Stomach (tissue), 9 donors: ENCODE data around the gene CELF2. TPM values are rescaled to one million over a fixed set of nuclear protein-coding genes. Genes with fewer than 3 reads are reported as not detected.

Experiments used
- DNase-seq, 2 donors: peaks; one replicate each; pipeline versions ENCODE4 v3.0.0 to v3.0.0-alpha.2; 2013 to 2019
- H3K27ac ChIP-seq, 5 donors: fragments of 200-600 bp in 4 of 5; sonication (generic) in 4 of 5; one replicate each; pipeline ENCODE4 v1.5.1; 2013 to 2019; ENCODE audit warnings: mild to moderate bottlenecking in 1 of 5, moderate library complexity in 1 of 5
- H3K27me3 ChIP-seq, 3 donors: fragments of 200-600 bp; sonication (generic); one replicate each; pipeline ENCODE4 v1.5.1; 2017 to 2019; ENCODE audit warnings: mixed run types in 1 of 3
- H3K36me3 ChIP-seq, 4 donors: fragments of 200-600 bp; sonication (generic); 1 replicate in 3 of 4; 2 replicates in 1 of 4; pipeline ENCODE4 v1.5.1; 2016 to 2019
- H3K4me1 ChIP-seq, 4 donors: fragments of 200-600 bp; sonication (generic); one replicate each; pipeline ENCODE4 v1.5.1; 2016 to 2019
- H3K4me3 ChIP-seq, 4 donors: fragments of 200-600 bp; sonication (generic) in 3 of 4; one replicate each; pipeline ENCODE4 v1.5.1; 2016 to 2019; ENCODE audit warnings: mild to moderate bottlenecking in 1 of 4
- H3K9me3 ChIP-seq, 4 donors: fragments of 200-600 bp; sonication (generic); one replicate each; pipeline ENCODE4 v1.5.1; 2016 to 2019
- CTCF ChIP-seq, 7 experiments: fragments of 450-650 bp in 4 of 7; fragments of 200-600 bp in 3 of 7; sonication (generic) in 3 of 7; IDR thresholded peaks; one replicate each; pipeline ENCODE4 v1.5.1; 2016 to 2019; ENCODE audit warnings: antibody characterized with exemption in 7 of 7, control low read depth in 2 of 7, mild to moderate bottlenecking in 1 of 7
- EP300 ChIP-seq: sonication (generic); formaldehyde crosslinking; IDR thresholded peaks from one replicate; pipeline ENCODE4 v1.6.1; 2017; ENCODE audit warnings: antibody characterized with exemption
- POLR2A ChIP-seq, 4 donors: fragments of 450-650 bp; IDR thresholded peaks; one replicate each; pipeline ENCODE4 v1.6.1; 2016; ENCODE audit warnings: antibody characterized with exemption in 4 of 4, control low read depth in 2 of 4, mild to moderate bottlenecking in 1 of 4, moderate library complexity in 1 of 4
- POLR2AphosphoS5 ChIP-seq, 3 donors: sonication (generic); formaldehyde crosslinking; IDR thresholded peaks; one replicate each; pipeline ENCODE4 v1.6.1; 2016; ENCODE audit warnings: antibody characterized with exemption in 3 of 3
- WGBS, 5 donors: extraction: QIAGEN DNeasy Blood & Tissue Kit in 3 of 5; methylation state at CpG; one replicate each; pipeline versions ENCODE4 v1.1.5 to v1.1.7; 2013 to 2018; 5-methylcytosine and 5-hydroxymethylcytosine counted together
- intact Hi-C: fragments of 100-400 bp; cut with DNase I; formaldehyde crosslinking; loops from one replicate; pipeline ENCODE4 v1.15.1; 2023; ENCODE audit warnings: low total_unique reads
- polyA plus RNA-seq, 3 donors: library from polyadenylated mRNA; stranded (reverse); fragments of 200-250 nt; gene quantifications; one replicate each; pipeline ENCODE4 v1.2.3, GENCODE V29; 2013
- total RNA-seq, 5 donors: library from RNA; depleted of rRNA; stranded (reverse); fragments of >200 nt; gene quantifications; one replicate each; pipeline versions ENCODE4 v1.1.0 to v1.2.3, GENCODE V29; 2014 to 2016
- donor health status: healthy with polysubstance abuse.
- donor health status: Bipolar disorder and iron deficiency.
- donor health status: healthy.

Gene CELF2
- total and polyA plus RNA-seq, 8 donors = 3.9 to 65.3 (median 36.1) TPM

DNA sequence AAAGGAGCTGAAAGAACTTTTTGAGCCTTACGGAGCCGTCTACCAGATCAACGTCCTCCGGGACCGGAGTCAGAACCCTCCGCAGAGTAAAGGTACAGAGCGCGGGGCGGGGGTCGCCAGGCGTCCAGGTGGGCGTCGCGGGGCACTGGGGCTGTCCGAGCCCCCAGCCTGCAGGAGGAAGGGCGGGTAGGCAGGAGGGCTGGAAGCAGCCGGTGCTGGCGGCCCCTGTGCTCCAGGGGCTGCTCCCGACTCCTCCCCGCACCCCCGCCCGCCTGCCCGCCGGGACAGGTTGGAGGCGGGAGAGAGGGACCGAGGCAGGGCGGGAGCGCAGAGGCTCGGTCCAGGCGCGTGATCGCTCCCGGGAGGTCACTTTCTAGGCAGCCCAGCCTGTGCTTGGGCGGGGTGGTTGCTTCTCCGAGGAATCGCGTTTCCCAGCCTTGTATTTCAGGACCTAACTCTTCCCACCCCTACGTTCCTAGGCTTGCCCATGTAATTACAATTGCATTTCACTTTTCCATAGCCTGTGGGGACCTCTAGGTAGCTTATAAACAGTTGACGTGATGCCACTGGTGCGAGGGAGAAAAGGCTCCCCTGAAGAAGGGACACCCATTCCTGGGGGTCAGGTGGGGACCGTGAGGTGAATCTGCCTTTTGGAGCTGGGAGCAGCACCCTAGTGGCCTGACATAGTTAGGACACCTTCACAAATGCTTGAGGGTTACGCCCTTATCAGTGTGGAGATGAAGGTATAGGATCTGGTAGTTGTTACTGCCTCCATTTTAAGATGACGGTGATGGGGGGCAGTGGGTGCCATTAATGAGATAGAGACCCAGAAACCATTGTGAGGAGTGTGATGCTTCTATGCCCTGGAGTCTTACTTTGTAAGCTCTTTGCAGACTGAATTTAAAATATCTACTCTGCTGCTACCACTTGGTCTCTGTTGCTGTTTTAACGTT is 148.2 kb downstream of the CELF2 start:
- H3K9me3 ChIP-seq = peaks cover 0 to 13% (median 0%) of the 10 kb centered on the region in 4 donors
- peaks cover 0 to 19% (median 6%) of the 10 kb centered on the region in 3 donors for H3K27me3 ChIP-seq
- peaks cover 0 to 48% (median 28%) of the 10 kb centered on the region in 4 donors for H3K4me1 ChIP-seq
- peak overlapping the region; percentile 65 to 89 (median 88) for H3K27ac ChIP-seq
- intact Hi-C loops = no loop called here
- H3K36me3 ChIP-seq = no peaks in the 10 kb centered on the region
- peak; percentile 43 to 81 for DNase-seq
- peak overlapping the region; percentile 58 to 75 (median 64) for H3K4me3 ChIP-seq
- TF ChIP-seq CTCF (IDR thresholded peaks at IDR 0.05) = peak in 3 of 7 experiments; percentile 10 to 26 (median 25)
- TF ChIP-seq POLR2AphosphoS5 (IDR thresholded peaks at IDR 0.05) = peak; percentile 16 to 47 (median 41)
- no peak for TF ChIP-seq EP300
- 4 to 12% (median 5%) methylated on average over 14 to 44 of the region's 44 CpGs for WGBS, 5 donors

GRCh38 chr10:11166550-11166949 is 148.9 kb downstream of the CELF2 start:
- H3K9me3 ChIP-seq = peaks cover 0 to 8% (median 0%) of the 10 kb centered on the region in 4 donors
- no peaks in the 10 kb centered on the region for H3K36me3 ChIP-seq
- peak overlapping the region; percentile 58 to 75 (median 64) for H3K4me3 ChIP-seq
- TF ChIP-seq EP300 = no peak
- TF ChIP-seq POLR2A (IDR thresholded peaks at IDR 0.05) = no peak
- TF ChIP-seq CTCF (IDR thresholded peaks at IDR 0.05) = no peak
- no peak for TF ChIP-seq POLR2AphosphoS5 (IDR thresholded peaks at IDR 0.05)
- DNase-seq = no peak
- H3K4me1 ChIP-seq = peaks cover 0 to 47% (median 26%) of the 10 kb centered on the region in 4 donors
- 49 to 73% (median 65%) methylated on average over 5 of the region's 5 CpGs for WGBS, 5 donors
- H3K27me3 ChIP-seq = peaks cover 0 to 19% (median 6%) of the 10 kb centered on the region in 3 donors
- H3K27ac ChIP-seq = peak overlapping the region in 4 of 5 donors; percentile 80 to 89 (median 88)
- intact Hi-C loops = no loop called here

DNA sequence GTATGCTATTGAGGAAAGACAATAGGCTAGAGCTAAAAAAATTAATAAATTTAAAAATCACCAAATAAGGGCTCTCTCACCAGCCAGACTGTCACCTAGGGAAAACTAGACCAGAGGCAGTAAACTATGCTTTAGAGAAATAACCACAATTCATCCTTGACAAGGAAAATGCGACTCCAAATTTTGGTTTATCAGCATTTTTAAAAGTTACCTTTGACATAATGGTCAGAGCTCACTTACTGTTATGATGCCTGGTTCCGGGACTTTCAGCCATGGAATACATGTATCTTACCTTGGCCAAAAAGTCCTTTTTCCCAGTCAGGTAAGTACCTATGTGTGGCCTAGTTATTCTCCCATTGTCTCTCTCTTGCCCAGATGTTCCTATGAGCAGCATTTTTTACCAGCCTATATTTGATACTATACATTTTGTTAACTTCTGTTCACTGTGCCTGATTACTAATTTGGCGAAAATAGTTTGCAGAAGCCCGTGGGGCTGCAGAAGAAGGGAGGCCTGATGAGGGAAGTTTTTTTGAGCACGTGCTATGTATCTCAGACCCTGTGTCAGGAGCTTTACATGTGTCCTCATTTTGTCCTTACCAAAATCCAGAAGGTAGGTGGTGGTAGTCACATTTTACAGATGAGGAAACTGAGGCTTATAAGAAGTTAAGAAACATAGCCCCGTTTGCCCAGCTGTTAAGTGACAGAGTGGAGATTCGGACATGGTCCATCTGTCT is 149.7 kb downstream of the CELF2 start:
- TF ChIP-seq CTCF (IDR thresholded peaks at IDR 0.05) = no peak
- no peak for TF ChIP-seq POLR2AphosphoS5 (IDR thresholded peaks at IDR 0.05)
- no peak for TF ChIP-seq EP300
- no peak for TF ChIP-seq POLR2A (IDR thresholded peaks at IDR 0.05)
- WGBS, 5 donors = 71 to 82% (median 75%) methylated on average over 7 of the region's 7 CpGs

More for the DNA sequence above, 149.7 kb downstream of the CELF2 start:
- Histone ChIP-seq H3K27me3 (peaks cover 0 to 19% (median 6%) of the 10 kb centered on the region in 3 donors), H3K9me3 (no peaks in the 10 kb centered on the region), H3K27ac (peak overlapping the region in 4 of 5 donors; percentile 80 to 89 (median 88)), H3K4me3 (peak overlapping the region; percentile 58 to 75 (median 64)), H3K4me1 (peaks cover 0 to 49% (median 22%) of the 10 kb centered on the region in 4 donors), H3K36me3 (peaks cover 0 to 6% (median 0%) of the 10 kb centered on the region in 4 donors)
- intact Hi-C loops = no loop called here
- DNase-seq = no peak
